Activated T-cell treated with anti-CD3 and anti-CD28 coated beads, Interleukin-2, amount 50 U/mL, for 48 hours (primary cell): ENCODE data around the gene PGAP3.
A peak's percentile ranks its signal among the peaks of the same experiment; 100 is the strongest.
"Not testable (repeated sequence)": the region's sequence is repeated elsewhere in the genome, so short reads cannot be mapped to it uniquely, and the experiment has no call there.

Source experiments
- DNase-seq, 2 experiments: peaks; one replicate each; pipeline ENCODE4 v3.0.0-alpha.2; 2020

The PGAP3 gene, protein sequence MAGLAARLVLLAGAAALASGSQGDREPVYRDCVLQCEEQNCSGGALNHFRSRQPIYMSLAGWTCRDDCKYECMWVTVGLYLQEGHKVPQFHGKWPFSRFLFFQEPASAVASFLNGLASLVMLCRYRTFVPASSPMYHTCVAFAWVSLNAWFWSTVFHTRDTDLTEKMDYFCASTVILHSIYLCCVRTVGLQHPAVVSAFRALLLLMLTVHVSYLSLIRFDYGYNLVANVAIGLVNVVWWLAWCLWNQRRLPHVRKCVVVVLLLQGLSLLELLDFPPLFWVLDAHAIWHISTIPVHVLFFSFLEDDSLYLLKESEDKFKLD

DNA sequence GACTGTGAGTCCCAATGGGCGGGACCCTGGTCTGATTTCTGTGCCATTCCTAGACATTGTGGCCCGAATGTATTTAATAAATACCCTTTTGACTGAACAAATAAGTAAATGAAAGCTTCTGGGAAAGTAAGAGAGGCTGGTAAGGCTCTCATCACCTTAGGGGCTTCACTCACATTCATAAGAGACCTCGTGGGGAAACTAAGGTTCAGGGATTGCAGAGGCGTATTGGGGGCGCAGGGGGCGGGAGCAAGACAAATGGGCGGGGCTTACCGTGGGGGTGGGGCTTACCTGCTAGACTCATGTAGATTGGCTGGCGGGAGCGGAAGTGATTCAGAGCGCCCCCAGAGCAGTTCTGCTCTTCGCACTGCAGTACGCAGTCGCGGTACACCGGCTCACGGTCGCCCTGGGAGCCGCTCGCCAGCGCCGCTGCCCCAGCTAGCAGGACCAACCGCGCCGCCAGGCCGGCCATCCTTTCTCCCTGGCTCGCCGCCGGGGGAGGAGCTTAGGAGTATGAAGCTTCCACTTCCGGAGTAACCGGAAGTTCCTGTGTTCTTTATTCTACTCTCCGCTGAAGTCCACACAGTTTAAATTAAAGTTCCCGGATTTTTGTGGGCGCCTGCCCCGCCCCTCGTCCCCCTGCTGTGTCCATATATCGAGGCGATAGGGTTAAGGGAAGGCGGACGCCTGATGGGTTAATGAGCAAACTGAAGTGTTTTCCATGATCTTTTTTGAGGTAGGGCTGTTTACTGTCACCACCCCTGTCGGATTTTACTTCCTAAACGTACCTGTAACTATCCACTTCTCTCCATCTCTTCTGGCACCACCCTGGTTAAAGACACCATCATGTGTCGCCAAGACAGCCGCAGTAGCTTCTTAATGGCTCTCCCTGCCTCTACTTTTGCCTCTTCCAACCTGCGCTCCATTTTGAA, at the start of gene PGAP3:
TSS of gene PGAP3 (minus strand) at position 512 of the 929 bp plus-strand sequence. CDS start at position 469, 43 bp downstream.
- DNase-seq: peak; percentile 90 to 91

DNA sequence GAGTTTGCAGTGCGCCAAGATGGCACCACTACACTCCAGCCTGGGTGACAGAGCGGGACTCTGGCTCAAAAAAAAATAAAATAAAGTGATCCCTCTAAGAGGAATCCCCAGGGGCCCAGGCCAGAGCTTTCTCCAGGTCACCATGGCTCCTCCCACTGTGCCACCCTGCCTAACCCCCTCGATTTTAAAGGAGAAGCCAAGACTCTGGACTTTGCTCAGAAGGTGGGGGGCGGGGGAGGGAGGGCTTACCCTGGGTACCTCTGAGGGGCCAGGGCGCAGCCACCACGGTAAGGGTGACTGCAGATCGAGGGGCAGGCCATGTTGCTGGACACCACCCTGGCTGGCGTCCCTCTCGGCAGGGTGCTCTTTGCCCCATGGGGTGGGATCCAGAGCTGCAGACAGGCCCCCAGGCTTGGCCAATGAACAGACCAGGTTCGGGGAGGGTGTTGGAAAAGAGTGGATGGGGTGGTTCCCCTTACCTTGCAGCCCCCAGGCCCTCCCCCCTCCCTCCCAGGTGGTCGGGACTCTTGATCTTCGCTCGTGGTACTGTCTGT, 49.4 kb upstream of the PGAP3 start:
- no peak for DNase-seq

DNA sequence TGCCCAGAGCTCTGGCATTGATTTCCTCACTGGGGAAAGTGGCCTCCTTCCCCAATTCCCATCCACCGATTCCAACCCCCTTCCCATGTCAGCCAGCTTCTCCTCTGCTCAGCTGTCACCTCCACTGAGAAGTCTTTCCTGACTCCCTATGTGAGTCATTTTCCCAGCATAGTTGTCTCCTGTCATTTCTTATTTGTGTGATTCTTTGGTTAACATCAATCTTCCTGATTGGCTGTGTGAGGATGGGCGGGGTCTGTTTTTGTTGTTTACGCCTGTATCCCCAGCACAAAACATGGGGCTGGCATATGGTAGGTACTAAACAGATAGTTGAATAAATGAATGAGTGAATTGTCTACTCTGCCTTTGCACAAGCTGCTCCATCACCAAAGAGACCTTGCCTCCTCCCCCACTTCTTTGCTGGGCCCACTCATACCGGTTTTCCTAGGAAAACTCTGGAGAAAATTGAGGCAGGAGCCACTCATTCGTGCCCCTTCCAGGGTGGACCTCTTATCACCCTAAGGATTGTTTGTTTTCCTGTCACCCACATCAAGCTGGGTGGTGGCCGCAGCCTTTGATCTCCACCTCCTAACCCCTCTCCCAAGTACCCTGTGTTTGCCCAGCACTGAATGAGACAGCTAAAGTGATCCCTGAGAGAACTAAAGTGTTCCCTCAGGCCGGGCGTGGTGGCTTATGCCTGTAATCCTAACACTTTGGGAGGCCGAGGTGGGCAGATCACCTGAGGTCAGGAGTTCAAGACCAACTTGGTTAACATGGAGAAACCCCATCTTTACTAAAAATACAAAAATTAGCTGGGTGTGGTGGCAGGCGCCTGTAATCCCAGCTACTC, 48.7 kb upstream of the PGAP3 start:
- DNase-seq: no peak

DNA sequence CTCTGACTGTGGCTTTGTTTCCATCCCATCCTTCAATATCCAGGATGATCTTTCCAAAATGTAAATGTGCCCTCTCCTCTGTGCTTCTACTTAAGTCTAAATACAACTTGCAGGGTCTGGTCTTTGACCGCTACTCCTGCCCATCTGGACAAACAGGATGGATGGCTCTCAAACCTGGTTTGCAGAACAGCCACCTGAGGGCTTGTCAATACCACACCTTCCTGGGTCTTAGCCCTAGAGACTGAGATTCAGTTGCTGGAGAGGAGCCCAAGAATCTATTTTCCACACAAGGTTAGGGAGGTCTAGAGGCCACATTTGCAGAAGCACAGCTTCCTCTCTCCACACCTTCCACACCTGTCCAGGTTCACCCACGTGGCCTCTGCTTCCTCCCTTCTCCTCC, 48.0 kb upstream of the PGAP3 start:
- DNase-seq: no peak

DNA sequence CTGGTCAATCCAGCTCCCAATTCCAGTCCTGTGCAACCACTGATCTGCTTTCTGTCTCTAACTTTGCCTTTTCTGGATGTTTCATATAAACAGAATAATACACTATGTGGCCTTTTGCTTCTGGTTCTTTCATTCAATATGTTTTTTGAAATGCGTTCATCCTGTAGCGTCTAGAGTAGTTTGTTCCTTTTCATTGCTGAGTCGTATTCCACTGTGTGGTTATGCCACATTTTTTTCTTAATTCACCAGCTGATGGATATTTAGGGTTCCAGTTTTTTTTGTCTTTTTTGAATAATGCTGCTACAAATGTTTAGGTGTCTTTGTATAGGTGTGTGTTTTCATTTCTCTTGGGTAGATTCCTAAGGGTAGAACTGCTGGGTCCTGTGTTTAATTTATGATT, 44.7 kb upstream of the PGAP3 start:
- DNase-seq: no peak

DNA sequence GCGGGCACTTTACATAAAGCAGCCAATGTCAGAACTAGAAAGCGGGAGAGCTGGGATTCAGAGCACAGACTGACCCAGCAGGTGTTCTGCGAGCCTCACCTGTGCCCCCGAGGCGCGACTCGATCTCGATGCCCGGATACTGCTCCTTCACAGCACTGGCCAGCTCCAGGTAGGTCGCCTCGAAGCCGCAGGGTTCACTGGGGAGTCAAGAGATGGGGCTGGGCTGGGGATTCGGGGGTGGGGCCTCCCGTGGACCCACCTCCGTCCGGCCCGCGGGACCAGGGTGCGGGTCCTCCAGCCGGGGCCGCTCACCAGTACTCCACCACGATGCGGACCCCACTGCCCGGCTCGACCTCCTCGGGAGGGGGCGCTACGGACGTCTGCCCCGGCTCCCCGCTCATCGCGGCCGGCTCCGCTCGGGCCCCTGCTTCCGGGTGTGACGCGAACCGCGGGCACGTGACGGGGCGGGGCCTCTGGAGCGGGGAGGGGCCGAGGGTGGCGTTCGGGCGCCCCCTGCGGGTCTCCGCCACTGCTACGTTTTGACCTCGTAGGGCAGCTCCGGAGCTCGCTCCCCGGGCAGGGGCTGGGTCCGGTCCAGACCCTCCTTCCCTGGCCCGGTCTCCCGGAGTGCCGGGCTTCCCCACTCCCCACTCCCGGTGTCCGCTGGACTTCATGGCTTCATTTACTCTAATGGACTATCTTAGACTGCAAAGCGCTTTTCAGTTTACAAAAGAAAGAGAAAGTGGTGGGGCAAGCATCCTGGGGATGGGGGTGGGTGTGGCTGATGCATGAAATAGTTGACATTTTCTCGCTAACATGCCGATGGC, 42.5 kb upstream of the PGAP3 start, which contains the start of gene MIEN1:
TSS of gene MIEN1 (minus strand) at position 438 of the 827 bp plus-strand sequence. CDS start at position 401, 37 bp downstream.
- DNase-seq: peak; percentile 98

DNA sequence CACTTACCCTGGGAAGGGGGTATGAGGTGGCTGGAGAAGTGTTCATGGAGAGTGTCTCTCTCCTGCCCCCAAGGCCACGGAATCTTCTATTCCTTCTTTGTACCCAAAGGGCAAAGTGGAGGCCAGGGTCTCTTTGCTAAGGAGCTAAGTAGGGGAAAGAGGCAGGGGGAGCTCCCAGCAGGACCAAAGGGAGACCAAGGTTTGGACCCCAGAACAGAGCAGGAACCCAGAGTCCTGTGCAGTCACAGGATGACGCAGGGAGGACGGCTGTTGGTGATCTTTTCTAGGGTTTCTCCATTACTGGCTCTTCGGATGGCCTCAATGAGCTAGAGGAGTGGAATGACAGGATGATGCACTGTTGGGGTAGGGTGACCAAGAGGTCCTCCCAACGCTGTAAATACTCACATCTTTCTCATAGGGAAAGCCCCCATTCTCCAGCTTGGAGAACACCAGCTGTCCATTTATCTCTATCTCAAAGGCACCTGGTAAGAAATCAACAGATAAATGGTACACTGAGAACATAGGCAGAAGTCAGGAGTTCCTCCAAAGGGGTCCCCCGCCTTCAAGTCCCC, 41.5 kb upstream of the PGAP3 start:
- DNase-seq: no peak

DNA sequence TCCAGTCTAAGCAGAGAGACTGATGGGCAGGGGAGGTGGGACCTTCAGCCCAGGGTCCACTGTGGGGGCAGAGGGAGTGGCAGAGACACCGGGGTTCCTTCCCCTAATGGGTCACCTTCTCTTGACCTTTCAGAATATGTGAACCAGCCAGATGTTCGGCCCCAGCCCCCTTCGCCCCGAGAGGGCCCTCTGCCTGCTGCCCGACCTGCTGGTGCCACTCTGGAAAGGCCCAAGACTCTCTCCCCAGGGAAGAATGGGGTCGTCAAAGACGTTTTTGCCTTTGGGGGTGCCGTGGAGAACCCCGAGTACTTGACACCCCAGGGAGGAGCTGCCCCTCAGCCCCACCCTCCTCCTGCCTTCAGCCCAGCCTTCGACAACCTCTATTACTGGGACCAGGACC, 39.7 kb upstream of the PGAP3 start:
- DNase-seq: no peak

DNA sequence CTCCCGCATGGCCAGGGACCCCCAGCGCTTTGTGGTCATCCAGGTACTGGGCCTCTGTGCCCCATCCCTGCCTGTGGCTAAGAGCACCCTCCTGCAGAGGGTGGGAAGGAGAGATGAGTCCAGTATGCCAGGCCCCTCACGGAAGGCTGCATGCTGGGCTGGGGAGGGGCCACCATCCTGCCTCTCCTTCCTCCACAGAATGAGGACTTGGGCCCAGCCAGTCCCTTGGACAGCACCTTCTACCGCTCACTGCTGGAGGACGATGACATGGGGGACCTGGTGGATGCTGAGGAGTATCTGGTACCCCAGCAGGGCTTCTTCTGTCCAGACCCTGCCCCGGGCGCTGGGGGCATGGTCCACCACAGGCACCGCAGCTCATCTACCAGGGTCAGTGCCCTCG, 38.8 kb upstream of the PGAP3 start:
- no peak for DNase-seq

DNA sequence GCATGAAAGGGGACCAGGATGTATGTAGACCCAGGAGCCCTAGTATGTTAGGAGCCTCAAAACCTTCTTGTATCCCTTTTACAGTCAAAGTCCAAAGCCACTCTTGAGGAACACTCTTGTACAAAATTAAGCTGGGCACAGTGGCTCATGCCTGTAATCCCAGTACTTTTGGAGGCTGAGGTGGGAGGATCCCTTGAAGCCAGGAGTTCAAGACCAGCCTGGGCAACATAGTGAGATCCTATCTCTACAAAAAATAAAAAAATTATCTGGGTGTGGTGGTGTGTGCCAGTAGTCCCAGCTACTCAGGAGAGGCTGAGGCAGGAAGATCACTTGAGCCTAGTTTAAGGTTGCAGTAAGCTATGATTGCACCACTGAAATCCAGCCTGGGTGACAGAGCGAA, 38.1 kb upstream of the PGAP3 start:
- DNase-seq: not testable (repeated sequence)

DNA sequence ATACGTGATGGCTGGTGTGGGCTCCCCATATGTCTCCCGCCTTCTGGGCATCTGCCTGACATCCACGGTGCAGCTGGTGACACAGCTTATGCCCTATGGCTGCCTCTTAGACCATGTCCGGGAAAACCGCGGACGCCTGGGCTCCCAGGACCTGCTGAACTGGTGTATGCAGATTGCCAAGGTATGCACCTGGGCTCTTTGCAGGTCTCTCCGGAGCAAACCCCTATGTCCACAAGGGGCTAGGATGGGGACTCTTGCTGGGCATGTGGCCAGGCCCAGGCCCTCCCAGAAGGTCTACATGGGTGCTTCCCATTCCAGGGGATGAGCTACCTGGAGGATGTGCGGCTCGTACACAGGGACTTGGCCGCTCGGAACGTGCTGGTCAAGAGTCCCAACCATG, 36.9 kb upstream of the PGAP3 start:
- DNase-seq: no peak

DNA sequence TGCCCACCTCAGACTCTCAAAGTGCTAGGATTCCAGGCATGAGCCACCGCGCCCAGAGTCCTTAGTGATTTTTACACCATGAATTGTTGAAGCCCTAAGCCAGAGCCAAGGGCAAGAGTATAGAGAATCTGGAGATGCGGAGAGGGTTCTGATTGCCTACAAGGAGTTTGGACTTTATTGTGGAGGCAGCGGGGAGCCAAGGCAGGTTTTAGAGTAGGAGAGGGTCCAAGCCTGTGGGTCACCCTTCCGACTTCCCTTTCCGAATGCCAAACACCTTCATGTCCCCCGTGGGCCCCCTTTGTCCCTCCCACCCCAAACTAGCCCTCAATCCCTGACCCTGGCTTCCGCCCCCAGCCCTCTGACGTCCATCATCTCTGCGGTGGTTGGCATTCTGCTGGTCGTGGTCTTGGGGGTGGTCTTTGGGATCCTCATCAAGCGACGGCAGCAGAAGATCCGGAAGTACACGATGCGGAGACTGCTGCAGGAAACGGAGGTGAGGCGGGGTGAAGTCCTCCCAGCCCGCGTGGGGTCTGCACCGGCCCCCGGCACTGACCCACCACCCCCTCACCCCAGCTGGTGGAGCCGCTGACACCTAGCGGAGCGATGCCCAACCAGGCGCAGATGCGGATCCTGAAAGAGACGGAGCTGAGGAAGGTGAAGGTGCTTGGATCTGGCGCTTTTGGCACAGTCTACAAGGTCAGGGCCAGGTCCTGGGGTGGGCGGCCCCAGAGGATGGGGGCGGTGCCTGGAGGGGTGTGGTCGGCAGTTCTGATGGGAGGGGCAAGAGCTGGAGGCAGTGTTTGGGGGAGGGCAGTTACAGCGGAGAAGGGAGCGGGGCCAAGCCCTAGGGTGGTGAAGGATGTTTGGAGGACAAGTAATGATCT, 35.4 kb upstream of the PGAP3 start:
- DNase-seq: peak; percentile 47 to 50

DNA sequence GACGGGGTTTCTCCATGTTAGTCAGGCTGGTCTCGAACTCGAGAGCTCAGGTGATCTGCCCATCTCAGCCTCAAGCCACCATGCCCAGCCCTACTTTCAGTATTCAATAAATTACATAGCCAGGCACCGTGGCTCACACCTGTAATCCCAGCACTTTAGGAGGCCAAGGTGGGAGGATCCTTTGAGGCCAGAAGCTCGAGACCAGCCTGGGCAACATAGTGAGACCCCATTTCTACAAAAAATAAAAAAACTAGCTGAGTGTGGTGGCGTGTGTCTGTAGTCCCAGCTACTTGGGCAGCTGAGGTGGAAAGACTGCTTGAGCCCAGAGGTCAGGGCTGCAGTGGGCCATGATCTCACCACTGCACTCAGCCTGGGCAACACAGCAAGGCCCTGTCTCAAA, 34.2 kb upstream of the PGAP3 start:
- DNase-seq: no peak

DNA sequence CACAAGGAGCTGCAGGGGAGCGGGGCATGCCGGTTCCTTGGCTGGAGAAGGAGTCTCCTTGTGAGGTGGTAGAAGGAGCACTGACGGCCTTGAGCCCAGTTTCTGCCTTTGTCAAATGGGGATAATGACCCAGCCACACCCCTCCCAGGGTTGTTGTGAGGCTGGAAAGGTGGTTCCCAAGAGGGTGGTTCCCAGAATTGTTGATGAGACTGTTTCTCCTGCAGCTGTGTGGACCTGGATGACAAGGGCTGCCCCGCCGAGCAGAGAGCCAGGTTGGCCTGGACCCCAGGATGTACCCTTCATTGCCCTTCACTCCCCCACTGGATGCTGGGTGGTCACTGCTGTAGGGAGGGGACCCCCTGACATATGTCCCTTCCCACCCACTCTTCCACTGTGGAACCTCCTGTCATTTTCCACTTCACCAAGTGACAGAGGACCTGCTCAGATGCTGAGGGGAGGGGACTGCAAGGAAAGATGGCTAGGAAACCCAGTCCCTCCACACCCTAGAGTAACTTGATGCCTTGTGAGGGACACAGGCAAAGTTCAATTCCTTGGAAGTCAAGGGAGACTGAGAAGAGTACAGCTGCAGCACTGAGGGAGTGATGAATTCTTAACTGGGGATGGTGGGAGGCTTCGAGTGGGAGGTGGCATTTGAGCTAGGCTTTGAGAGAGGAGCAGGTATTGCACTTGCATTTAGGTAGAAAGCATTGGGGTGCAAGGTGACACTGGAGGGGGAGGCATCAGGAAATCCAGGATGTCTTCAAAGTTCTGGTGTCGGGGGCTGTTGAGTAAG, 31.9 kb upstream of the PGAP3 start:
- DNase-seq: no peak

DNA sequence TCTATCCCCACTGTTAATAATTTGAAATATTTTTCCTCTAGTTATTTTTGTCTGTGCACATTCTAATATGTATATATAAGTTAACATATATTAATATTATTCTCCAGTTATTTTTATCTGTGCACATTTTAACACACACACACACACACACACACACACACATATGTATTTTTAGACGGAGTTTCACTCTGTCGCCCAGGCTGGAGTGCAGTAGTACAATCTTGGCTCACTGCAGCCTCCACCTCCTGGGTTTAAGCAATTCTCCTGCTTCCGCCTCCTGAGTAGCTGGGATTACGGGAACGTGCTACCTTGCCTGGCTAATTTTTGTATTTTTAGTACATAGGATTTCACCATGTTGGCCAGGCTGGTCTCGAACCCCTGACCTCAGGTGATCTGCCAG, 29.8 kb upstream of the PGAP3 start:
- DNase-seq: no peak

DNA sequence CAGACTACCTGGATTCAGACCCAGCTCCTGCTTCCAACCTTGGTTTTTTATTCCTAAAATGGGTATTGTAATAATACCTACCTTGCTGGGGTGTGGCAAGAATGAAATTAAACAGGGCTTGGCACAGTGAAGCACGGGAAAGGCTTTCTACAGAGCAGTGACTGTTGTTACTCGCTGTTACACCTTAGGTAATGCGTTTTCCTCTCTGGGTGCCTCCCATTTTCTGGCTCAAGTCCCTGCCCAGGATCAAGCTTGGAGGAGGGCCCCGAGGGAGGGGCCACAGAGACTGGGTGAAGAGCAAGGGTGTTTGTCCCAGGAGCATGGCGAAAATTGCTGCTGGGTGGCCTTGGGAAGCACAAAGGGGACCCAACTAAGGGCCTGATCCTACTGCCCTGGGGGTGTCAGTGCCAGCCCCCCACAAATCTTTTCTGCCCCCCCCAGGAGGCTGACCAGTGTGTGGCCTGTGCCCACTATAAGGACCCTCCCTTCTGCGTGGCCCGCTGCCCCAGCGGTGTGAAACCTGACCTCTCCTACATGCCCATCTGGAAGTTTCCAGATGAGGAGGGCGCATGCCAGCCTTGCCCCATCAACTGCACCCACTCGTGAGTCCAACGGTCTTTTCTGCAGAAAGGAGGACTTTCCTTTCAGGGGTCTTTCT, 29.2 kb upstream of the PGAP3 start:
- no peak for DNase-seq

DNA sequence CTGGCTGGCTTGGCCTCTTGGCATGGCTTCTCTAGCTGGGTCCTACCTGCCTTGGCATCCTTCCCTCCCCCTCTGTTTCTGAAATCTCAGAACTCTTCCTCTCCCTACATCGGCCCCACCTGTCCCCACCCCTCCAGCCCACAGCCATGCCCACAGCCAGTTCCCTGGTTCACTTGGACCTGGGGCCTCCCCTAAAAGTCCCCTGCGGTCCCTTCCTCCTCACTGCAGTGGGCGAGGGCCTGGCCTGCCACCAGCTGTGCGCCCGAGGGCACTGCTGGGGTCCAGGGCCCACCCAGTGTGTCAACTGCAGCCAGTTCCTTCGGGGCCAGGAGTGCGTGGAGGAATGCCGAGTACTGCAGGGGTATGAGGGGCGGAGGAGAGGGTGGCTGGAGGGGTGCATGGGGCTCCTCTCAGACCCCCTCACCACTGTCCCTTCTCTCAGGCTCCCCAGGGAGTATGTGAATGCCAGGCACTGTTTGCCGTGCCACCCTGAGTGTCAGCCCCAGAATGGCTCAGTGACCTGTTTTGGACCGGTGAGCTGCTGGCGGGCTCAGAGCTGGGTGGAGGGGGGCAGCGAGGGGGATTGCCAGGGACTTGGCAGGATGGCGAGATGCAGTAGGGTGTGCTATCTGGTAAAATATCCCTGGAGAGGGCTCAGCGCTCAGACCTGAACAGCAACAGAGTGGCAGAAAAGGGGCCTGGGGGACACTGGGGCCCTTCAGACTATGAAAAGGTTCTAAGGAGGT, 28.4 kb upstream of the PGAP3 start:
- DNase-seq: no peak
